HG03025 (cell line): ENCODE results near the gene VCPKMT.
"Not testable (repeated sequence)": the region's sequence is repeated elsewhere in the genome, so short reads cannot be mapped to it uniquely, and the experiment has no call there.

Experiments
- ATAC-seq: cut with Tn5 transposase; IDR thresholded peaks from one replicate; pipeline ENCODE4 v1.9.1; 2021; ENCODE audit warnings: mild to moderate bottlenecking, moderate library complexity; ENCODE audit not compliant: unreplicated experiment, low FRiP score

The VCPKMT gene

DNA sequence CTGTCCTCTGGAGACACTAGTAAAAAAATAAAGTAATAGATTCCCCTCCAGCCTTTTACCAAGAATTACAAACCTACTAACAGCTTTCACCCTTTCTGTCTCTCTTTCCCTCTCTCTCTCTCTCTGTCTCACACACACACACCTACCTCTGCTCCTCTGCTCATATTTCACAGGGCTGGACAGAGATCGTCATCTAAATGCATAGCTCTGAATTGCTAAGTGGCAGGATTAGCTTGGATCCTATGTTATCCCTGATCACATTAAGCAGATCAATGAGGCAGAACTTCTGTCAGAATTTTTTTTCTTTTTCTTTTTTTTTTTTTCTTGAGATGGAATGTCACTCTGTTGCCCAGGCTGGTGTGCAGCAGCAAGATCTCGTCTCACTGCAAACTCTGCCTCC is 22.9 kb downstream of the VCPKMT start:
- no peak for ATAC-seq

DNA sequence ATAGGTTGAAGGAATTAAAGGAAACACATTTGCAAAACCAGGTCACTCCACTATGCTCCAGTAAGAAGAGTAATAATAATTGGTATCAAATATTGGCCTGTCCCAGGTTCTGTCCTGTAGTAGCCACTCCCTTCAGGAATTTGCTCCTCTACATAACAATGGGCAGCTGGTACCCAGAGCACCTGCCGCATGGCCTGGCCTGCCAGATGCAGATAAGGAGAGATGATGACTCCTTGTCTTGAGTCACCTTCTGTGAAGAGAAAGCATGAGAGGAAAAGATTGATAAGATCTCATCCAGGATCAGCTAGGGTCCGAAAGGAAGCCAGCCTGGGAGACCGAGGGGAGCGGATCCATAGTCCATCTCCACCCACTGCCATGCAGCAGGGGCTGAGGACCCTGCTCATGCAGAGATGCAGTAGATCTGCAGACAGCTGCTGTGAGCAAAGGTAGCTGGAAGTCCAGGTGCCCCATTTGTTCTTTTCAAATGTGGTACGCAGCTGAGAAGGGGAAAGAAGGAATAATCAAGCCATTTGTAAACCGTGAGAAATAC is 24.3 kb downstream of the VCPKMT start:
- ATAC-seq, result no peak

GRCh38 chr14:50091240-50091913 is 25.0 kb downstream of the VCPKMT start:
- no peak for ATAC-seq

DNA sequence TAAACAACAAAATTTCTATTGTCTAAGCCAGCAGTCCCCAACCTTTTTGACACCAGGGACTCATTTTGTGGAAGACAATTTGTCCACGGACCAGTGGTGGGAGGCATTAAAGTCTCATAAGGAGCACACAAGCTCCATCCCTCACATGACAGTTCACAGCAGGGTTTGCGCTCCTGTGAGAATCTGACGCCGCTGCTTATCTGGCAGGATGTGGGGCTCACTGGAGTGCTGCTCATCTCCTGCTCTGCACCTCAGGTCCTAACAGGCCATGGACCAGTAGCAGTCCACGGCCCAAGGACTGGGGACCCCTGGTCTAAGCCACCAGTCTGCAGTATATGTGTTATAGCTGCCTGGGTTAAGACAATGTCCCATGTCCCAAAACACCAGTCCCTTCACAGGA is 27.2 kb downstream of the VCPKMT start:
- ATAC-seq, result no peak

GRCh38 chr14:50088731-50089130 is 27.6 kb downstream of the VCPKMT start:
- no peak for ATAC-seq

DNA sequence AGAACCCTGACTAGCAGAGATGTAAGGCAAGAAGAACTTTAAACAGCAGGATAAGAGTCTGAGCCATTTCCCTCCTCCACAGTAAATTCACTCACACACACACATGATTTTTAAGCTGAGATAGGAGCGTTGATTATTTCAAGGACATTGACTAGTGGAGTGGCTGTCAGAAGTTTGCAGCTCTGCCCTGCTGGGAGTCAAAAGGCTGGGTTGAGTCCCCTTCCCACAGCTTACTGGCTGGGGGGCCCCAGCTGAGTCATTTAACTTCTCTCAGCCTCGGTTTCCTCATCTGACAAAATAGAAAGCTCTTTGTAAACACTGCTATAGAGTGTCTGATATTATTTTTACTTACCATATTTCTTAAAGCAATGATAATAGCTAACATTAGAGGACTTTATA is 28.3 kb downstream of the VCPKMT start:
- ATAC-seq, result no peak

DNA sequence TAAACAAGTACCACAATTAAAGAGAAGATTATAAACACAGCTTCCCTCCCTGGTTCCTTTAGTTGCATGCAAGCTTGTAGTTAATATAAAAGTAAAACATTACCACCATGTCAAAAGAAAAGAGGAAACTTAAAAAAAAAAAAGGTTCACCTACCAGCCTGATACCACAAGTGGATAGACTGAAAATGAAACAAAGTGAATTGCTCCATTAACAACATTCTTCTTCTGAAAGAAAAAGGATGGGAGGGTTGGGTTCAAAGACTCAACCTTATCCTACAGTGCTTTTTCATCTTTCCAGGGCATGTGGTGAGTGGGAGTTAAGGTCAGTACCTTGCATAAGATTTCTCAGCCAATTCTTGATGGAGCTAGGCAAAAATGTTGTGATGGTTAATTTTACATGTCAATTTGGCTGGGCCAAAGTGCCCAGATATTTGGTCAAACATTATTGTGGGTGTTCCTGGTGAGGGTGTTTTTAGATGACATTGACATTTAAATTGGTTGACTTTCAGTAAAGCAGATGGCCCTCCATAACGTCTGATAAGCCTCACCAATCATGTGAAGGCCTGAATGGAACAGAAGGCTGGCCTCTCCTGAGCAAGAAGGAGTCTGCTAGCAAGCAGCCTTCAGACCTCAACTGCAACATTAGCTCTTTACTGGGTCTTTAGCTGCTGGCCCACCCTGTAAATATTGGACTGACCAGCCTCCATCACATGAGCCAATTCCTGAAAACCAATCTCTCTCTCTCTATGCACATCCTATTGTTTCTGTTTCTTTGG is 28.8 kb downstream of the VCPKMT start:
- no peak for ATAC-seq

DNA sequence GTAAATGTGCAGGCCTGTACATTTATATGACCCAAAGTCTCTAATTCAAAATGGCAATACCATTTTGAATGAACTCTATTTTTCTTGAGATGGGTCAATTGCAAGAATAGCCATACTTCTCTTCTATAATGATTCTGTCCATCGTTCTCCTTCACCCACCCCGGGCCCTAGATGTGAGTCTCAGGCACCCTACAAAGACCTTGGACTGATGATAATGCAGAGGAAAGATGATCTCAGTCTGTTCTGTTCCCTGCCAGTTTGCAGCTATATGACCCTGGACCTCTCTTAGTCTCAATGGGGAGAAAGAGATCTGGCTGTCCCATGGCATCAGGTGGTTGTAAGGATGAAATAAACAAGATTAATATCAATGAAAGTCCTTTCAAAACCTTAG is 30.1 kb downstream of the VCPKMT start:
- ATAC-seq, result no peak

DNA sequence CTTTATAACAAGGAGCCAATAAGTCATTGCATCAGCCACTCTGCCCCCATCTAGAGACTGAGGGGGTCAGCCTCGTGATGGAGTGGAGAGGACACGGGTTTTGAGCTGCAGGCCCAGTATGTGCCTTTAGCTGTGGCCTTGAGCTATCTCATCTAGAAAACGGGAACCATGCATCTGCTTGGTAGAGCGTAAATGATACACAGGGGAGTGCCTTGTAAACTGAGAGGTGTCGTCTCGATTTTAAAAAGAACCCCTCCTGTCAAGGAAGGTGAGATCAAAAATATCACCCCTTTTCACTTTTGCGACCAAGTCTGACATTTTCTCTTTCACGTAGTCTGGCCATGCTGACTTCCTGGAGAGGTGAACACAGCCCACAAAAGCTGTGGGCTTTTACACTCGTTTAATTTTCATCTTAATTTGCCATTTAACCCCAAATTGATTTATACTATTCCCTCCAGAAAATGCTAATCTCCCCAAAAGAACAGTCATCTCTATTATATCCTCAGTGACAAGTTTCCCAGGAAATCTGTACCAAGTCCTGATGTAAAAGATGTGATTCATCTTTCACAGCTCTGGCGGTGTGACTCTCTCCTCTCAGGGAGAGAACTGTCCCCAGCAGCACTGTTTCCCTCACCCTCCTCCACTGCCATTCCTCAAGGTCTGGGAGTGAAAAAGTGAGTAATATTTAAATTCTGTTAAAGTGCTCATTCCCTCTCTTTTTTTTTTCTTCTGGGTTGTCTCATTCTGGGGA is 30.6 kb downstream of the VCPKMT start:
- peak; percentile 48 for ATAC-seq

DNA sequence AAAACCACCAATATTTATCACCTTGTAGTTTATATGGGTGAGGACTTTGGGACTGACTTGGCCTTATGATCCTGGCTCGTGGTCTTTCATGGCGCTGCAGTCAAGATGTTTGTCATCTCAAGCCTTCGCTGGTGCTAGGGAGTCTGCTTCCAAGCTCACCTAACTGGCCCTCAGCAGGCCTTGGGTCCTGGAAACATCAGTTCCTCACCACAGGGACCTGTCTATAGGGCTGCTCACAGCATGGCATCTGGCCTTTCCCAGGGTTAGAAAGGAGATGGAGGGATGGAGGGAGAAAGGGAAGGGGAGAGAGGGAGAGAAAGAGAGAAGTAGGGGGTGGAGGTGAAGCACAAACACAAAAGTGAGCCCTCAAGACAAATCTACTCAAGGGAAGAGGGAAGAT is 31.7 kb downstream of the VCPKMT start:
- no peak for ATAC-seq

DNA sequence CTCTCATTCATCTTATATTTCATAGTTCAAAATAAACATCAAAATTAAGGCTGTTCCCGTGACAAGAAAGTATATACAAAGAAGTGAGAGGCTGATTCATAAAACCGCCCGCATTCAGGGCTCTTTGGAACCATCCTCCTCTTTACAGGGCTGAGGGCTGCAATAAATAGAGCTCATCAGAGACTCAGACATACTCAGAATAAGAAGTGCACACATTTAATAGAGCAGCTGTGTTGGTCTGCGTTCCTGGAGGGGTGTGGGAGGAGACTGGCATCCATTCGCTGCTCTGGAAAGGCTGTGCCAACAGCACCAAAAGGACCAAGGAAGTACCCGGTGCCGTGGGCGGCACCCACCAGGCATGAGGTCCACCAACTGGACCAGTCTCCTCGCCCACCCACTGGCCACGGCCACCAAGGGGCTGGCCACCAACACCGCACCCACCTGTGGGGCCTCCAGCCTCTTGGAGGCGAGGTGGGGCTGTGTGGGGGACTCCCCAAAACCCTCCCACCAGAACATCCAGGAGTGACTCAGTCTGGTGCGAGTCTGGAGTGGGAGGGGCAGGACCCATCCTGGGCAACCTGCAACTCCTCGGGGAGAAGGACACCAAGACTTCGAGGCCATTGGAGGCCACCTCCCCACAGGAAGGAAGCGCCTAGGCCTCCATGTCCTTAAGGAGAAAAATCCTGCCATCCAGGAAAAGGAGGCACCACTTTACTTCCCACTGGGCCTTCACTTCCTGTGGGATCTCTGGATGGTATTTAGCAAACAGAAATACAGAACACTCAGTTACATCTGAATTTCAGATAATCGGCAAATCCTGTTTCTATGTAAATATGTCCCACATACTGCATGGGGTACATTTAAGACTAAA is 32.7 kb downstream of the VCPKMT start:
- peak; percentile 34 for ATAC-seq

DNA sequence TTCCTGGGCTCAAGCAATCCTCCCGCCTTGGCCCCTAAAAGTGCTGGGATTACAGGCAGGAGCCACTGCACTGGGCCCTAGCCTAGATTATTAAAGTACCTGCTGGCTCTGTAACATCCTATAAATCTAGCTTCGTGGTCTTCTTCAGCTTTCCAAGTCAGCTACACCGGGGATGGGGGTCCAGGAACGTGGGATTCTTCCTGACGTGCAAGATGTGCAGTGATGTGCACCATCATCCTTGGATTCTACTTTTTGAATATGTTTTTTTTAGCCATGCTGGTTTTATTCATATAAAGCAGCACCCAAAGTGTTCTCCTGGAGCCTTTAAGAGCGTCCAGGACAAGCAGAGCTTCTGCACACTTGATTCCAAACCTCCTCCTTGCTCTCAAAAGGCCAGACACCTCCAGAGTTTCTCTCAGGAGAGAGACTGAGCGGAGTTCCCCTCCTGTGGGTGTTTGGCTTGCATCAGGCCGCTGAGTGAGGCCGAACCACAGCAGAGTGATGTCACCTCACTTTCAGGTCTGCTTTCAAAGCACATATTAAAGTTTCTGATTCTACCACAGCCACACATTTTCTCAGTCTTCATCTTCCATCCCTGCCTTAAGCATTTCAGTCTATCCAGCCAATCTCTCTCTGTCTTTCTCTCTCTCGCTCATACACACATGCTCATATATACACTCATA is 33.4 kb downstream of the VCPKMT start:
- ATAC-seq, result peak; percentile 67

GRCh38 chr14:50082308-50082742 is 34.0 kb downstream of the VCPKMT start:
- ATAC-seq, result no peak

DNA sequence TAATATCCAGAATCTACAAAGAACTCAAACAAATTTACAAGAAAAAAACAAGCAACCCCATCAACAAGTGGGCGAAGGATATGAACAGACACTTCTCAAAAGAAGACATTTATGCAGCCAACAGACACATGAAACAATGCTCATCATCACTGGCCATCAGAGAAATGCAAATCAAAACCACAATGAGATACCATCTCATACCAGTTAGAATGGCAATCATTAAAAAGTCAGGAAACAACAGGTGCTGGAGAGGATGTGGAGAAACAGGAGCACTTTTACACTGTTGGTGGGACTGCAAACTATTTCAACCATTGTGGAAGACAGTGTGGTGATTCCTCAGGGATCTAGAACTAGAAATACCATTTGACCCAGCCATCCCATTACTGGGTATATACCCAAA is 37.3 kb downstream of the VCPKMT start:
- ATAC-seq, result not testable (repeated sequence)

DNA sequence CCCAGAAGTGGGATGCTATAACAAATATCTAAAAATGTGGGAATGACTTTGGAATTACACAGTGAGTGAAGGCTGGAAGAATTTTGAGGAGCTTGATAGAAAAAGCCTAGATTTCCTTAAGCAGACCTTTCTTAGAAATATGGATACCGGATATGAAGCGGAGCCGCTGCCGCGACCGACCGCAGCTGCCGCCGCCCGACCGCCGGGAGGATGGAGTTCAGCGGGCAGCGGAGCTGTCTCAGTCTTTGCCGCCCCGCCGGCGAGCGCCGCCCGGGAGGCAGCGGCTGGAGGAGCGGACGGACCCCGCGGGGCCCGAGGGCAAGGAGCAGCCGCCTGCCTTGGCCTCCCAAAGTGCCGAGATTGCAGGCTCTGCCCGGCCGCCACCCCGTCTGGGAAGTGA is 42.7 kb downstream of the VCPKMT start:
- ATAC-seq, result not testable (repeated sequence)

GRCh38 chr14:50072395-50072794 is 44.0 kb downstream of the VCPKMT start:
- ATAC-seq, result no peak

GRCh38 chr14:50070840-50071548 is 45.4 kb downstream of the VCPKMT start:
- no peak for ATAC-seq

DNA sequence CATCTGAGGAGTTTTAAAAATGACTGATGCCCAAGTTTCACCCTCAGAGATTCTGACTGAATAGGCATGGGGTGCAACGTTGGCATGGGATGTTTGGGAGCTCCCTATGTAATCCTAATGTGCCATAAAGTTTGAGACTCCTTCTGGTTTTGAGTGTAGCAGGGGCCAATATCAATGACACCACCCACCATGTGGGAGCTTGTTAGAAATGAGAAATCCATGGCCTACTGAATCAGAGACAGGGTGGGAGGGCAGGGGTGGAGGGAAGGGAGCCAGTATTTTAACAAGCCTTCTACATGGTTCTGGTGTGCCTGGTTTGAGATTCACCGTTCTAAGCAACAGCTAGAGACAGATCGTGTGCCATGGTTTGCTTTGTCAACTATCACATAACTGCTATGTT is 46.1 kb downstream of the VCPKMT start:
- ATAC-seq, result no peak

GRCh38 chr14:50069325-50069724 is 47.0 kb downstream of the VCPKMT start:
- ATAC-seq, result no peak
